Bone marrow (tissue), 2 donors: ENCODE measurements around the gene TUBA4A.
"Not testable (repeated sequence)": the region's sequence is repeated elsewhere in the genome, so short reads cannot be mapped to it uniquely, and the experiment has no call there.

Experiments
- DNase-seq, 2 donors: peaks; one replicate each; lab custom pipeline; 2025; lab: John Stamatoyannopoulos, UW

Gene TUBA4A

GRCh38 chr2:219253753-219254589 is at the start of gene TUBA4A:
TSS of gene TUBA4A (minus strand) at chr2:219253918. CDS start at chr2:219253858, 60 bp downstream.
- peak; percentile 31 to 70 for DNase-seq

- DNase-seq: no peak
Observed at GRCh38 chr2:219302412-219302968, 48.8 kb upstream of the TUBA4A start.

GRCh38 chr2:219300022-219300421 is 46.3 kb upstream of the TUBA4A start:
- DNase-seq: no peak

GRCh38 chr2:219299372-219299760 is 45.6 kb upstream of the TUBA4A start:
- DNase-seq: no peak

- DNase-seq: peak; percentile 55 to 60
Observed at GRCh38 chr2:219298759-219299371, 45.1 kb upstream of the TUBA4A start.

GRCh38 chr2:219297766-219298456 is 44.2 kb upstream of the TUBA4A start:
- DNase-seq: no peak

- no peak for DNase-seq
Observed at GRCh38 chr2:219296631-219297391, 43.1 kb upstream of the TUBA4A start.

- no peak for DNase-seq
Observed at GRCh38 chr2:219296142-219296541, 42.4 kb upstream of the TUBA4A start.

- peak; percentile 55 to 60 for DNase-seq
Observed at GRCh38 chr2:219294356-219295351, 40.9 kb upstream of the TUBA4A start.

GRCh38 chr2:219293736-219294231 is 40.1 kb upstream of the TUBA4A start:
- DNase-seq: no peak

GRCh38 chr2:219292616-219293015 is 38.9 kb upstream of the TUBA4A start:
- DNase-seq: no peak

GRCh38 chr2:219291910-219292490 is 38.3 kb upstream of the TUBA4A start:
- no peak for DNase-seq

GRCh38 chr2:219291394-219291793 is 37.7 kb upstream of the TUBA4A start:
- DNase-seq: no peak

GRCh38 chr2:219290381-219291171 is 36.9 kb upstream of the TUBA4A start:
- no peak for DNase-seq

- DNase-seq: peak in 1 of 2 donors; percentile 59
Observed at GRCh38 chr2:219289537-219290361, 36.0 kb upstream of the TUBA4A start.

- DNase-seq: no peak
Observed at GRCh38 chr2:219289195-219289536, 35.4 kb upstream of the TUBA4A start.

GRCh38 chr2:219287580-219288265 is 34.0 kb upstream of the TUBA4A start:
- no peak for DNase-seq

- not testable (repeated sequence) for DNase-seq
Observed at GRCh38 chr2:219287116-219287440, 33.4 kb upstream of the TUBA4A start.
